ENCODE data around the gene EIF4G3.
"Not testable (repeated sequence)": the region's sequence is repeated elsewhere in the genome, so short reads cannot be mapped to it uniquely, and the experiment has no call there.

EIF4G3 gene

DNA sequence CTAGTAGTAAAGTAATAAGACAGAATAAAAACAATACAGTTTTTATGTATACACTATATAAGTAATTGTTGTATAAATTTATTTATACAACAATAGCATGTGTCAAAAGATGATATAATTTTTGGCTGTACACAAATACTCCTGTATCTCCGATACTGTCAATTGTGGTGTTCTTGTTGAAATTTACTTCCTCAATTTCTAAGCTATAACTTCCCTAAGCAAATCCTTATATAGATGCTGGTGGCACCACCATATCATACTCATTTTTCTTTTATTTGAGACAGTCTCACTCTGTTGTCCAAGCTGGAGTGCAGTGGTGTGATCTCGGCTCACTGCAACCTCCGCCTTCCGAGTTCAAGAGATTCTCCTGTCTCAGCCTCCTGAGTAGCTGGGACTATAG lies 248.6 kb downstream of the EIF4G3 start:
- no peak for DNase-seq

GRCh38 chr1:20921285-20921684 lies 255.4 kb downstream of the EIF4G3 start:
- no peak for DNase-seq

DNA sequence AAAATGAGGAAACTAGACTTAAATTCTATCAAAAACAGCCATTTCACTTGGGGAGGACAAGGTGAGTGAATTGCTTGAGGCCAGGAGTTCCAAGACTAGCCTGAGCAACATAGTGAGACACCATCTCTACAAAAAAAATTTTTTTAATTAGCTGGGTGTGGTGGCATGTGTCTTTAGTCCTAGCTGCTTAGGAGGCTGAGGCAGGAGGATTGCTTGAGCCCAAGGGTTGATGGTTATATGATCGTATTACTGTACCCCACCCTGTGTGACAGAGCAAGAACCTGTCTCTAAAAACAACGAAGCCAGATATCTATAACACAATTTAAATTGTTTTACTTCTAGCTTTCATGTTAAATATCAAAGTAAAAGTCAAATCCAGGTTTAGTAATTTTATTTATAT lies 263.5 kb downstream of the EIF4G3 start:
- no peak for DNase-seq

DNA sequence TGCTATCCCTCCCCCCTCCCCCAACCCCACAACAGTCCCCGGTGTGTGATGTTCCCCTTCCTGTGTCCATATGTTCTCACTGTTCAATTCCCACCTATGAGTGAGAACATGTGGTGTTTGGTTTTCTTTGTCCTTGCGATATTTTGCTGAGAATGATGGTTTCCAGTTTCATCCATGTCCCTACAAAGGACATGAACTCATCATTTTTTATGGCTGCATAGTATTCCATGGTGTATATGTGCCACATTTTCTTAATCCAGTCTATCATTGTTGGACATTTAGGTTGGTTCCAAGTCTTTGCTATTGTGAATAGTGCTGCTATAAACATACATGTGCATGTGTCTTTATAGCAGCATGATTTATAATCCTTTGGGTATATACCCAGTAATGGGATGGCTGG lies 269.2 kb downstream of the EIF4G3 start:
- not testable (repeated sequence) for DNase-seq

DNA sequence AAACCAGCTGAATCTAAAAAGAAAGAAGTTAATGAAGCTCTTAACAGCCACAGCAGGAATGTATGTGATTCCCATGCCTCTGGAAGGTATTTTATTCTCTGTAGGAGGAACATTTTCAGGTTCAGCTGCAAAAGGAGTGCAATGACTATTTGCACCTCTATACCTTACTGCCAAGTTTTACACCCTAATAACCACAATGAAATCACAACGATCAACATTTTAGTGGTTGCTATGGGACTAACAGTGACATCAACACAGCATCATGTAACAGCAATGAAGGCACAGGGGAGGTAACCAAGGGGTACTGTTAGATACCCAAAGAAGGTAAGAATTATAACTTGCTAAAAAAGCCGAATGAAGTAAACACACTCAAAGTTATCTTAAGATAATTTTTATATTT lies 273.3 kb downstream of the EIF4G3 start:
- no peak for DNase-seq

DNA sequence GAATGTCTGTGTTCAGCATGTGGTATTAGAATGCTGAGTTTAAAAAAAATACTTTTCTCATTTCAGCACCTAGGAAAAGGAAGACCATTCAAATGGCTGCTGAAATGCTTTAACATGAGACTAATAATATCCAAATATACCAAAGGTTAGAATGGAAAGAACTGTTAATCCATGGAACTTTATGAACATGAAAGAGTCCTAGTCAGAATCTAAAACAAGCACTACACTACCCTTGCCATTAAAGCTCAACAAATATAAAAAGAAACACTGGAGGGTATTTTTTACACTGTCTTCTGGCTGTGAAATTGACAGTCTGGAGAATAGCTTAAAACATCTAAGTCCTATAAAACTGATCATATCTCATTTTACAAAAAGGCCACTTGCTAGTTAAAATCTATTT lies 276.6 kb downstream of the EIF4G3 start:
- DNase-seq = no peak

GRCh38 chr1:20899154-20899972 lies 277.3 kb downstream of the EIF4G3 start:
- DNase-seq = no peak

DNA sequence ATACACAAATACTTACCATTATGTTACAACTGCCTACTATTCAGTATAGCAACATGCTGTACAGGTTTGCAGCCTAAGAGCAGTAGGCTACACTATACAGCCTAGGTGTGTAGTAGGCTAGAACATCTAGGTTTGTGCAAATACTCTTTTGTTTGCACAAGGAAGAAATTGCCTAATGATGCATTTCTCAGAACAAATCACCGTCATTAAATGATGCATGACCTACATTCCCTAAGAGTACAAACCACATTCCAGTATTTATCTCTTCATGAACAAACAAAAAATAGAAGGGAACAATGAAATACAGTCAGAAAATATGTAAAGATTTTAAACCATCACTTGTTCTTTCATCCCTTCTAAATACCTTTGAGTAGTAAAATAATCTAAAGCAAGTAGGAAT lies 279.9 kb downstream of the EIF4G3 start:
- DNase-seq = peak; percentile 14

GRCh38 chr1:20893931-20894330 lies 282.8 kb downstream of the EIF4G3 start:
- DNase-seq = no peak

GRCh38 chr1:20891091-20891490 lies 285.6 kb downstream of the EIF4G3 start:
- DNase-seq = no peak

DNA sequence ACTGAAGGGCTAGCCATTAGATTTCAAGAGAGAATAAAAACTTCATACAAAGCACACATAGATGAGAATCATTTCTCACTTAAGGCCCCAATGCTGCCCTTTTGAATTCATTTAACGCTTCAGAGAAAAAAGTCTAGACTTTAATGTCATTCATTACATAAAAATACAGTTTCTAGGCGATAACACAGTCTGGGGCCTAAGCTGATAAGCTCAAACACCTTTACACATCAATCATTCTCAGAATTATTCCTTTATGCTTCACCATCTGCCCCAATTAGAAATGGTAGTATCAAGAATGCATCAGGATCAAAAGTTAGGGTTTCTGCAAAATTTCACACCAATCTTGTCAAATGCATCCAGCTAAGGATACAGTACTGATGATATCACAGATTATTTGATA lies 289.5 kb downstream of the EIF4G3 start:
- no peak for DNase-seq

DNA sequence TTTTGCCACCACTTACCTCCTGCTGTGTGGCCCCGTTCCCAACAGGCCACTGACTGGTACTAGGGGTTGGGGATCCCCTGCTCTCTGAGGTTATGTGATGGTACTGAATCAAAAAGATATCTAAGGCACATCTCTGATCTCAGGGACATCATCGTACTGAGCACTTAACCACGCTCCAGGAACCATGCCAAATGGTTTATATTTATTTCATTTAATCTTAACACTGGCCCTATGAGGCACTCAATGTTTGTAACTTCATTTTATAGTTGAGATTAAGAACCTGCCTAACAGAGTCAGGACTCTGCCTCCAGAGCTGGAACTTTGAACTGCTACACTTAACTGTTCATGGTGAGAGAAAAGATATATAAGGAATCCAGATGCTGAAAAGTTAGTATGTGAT lies 291.6 kb downstream of the EIF4G3 start:
- DNase-seq = no peak

DNA sequence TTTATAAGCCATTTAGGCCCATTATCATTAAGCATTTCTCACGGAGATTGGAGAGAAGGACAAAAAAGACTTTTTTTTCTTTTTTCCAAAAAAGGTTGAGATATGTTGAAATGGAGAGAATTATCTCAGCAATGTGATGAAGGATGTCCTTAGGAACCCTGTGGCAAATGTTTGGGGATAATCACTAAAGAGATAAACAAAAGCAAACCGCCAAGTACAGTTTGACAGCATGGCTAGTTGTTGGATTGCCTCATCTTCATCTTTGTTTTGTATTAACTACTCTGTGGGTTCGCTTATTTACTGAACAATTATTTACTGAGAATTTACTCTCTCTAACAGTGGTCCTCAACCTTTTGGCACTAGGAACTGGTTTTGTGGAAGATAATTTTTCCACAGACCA lies 292.2 kb downstream of the EIF4G3 start:
- no peak for DNase-seq

DNA sequence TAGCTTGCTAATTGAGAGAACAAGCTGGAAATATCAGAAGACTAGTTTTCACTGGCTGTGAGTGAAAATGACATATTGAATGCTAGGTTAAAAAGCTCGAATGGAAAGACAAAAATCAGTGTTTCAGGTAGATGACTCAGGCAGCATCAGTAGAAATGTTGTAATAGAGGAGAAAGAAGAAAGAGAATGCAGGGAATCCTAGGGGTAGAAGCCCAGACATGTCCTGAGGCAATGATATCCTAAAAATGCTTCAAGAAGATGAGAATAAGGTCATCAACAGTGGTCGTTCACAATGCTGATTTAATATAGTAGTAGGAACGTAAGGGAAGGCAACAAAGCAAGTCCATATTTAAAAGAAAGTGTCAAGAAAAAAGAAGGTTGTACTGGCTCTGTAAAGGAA lies 292.9 kb downstream of the EIF4G3 start:
- no peak for DNase-seq

GRCh38 chr1:20882837-20883236 lies 293.9 kb downstream of the EIF4G3 start:
- DNase-seq = no peak

GRCh38 chr1:20878799-20879198 lies 297.9 kb downstream of the EIF4G3 start:
- DNase-seq = no peak

DNA sequence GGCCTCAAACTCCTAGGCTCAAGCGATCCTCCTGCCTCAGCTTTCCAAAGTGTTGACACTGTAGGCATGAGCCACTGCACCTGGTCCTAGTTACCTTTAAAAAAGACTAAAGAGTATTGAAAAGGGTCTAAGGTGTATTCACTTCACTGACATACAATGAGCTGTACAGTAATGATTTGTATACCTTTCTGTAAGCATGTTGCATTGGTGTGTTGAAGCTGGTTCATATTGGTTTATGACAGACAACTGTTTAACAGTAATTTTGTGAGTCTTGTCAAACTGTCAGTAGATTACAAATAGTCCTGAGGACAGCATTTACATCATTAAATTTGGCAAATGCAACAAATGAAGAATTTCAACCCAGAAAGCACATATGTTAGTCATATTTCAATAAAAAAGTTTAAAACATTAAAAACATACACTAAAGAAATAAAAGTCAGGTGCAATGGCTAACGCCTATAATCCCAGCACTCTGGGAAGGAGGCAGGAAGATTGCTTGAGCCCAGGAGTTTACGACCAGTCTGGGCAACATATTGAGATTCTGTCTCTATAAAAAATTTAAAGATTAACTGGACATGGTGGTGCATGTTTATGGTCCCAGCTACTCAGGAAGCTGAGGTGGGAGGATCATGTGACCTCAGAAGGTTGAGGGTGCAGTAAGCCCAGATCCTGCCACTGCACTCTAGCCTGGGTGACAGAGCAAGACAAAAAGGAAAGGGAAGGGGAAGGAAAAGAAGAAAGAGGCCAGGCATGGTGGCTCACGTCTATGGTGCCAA lies 301.3 kb downstream of the EIF4G3 start:
- DNase-seq = no peak

GRCh38 chr1:20873311-20873710 lies 303.4 kb downstream of the EIF4G3 start:
- no peak for DNase-seq

DNA sequence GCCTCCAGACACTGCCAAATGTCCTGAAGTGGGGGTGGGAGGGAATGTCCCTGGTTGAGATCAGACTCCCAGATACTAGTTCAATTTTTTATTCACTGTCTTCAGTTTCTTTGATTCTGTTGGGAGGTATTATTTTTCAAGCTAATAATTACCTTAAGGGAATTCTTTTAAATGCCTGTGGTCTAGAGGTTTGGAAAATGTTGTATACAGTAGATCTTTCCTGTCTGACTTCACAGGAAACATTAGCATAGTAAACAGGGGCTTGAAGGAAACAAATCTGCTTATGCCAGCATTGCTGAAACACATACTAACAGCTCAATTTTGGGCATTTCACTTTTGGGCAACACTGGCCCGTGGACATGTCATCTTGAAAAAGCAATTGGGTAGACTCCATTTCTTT lies 305.3 kb downstream of the EIF4G3 start:
- no peak for DNase-seq

GRCh38 chr1:20870718-20871117 lies 306.0 kb downstream of the EIF4G3 start:
- DNase-seq = no peak

GRCh38 chr1:20868263-20868662 lies 308.4 kb downstream of the EIF4G3 start:
- no peak for DNase-seq

DNA sequence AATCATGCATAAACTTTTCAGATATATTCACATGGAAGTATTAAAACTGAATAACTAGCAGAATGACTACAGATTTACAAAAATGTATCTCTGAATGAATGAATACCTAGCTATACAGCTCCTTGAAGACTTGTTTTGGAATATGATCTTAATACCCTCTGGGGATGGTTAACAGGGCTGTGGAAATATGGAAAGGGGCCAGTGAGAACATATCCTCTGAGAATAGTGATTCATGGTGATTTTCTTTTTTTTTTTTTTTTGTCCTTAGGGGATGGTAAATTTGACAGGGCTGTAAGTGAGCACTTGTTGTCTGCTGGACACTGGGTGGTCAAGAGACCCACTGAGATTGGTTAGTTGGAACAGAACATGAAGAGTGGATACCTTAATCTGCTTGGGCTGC lies 308.9 kb downstream of the EIF4G3 start:
- DNase-seq = no peak

DNA sequence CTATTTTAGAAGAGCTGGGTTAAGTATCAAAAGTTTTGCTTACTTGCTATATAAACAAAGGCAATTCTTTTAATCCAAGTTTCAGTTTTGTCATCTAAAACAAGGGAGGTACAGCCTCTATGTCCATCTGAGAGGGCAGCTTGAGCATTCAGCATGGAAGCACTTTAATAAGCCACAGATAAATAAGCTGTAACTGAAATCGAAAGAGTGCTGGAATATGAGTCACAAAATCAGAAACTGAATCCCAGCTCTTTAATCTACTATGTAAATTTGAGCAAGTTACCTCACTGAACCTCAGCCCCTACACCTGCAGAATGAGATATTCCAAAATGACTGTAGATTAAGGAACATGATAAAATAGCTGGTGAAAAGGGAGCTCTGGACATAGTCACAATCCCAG lies 309.6 kb downstream of the EIF4G3 start:
- DNase-seq = no peak

DNA sequence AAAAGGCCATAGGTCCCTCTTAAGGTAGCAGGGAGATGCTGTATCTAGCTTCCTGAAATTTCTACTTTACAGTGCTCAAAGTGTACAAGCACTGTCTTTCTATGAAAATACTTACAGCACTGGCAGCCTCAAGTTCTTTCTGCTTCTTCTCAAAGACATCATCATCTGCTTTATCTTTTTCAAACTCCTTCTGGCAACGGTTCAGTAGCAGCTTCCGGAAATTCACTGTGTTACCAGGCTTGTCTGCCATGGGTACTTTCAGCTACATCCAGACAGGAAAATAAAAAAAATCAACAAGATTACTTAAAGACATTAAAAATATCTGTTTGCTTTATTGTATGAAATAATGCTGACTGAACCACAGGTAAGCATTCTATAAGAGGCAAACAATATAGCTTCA lies 311.7 kb downstream of the EIF4G3 start:
- DNase-seq = no peak

GRCh38 chr1:20854529-20854928 lies 322.2 kb downstream of the EIF4G3 start:
- no peak for DNase-seq

Measured in COR-L47 (cell line).